ENCODE measurements around the gene YAE1. TPM values are rescaled to one million over a fixed set of nuclear protein-coding genes. Genes with fewer than 3 reads are reported as not detected.
A peak's percentile ranks its signal among the peaks of the same experiment; 100 is the strongest.

The YAE1 gene
- total and polyA plus RNA-seq, 2 experiments from 2014 or later = 30.5 to 107 TPM

- no peak overlapping the region for H3K27ac ChIP-seq (ENCODE audit: low read depth)
- Mint-ChIP-seq H3K27me3 (ENCODE audit: insufficient read depth, low read depth, poor library complexity) (no peaks in the 10 kb centered on the region), H3K9me3 (no peaks in the 10 kb centered on the region), H3K4me1 (peaks cover 12% of the 10 kb centered on the region), H3K36me3 (ENCODE audit: low read depth) (no peaks in the 10 kb centered on the region; the same call in 2 of the 3 replicates), H3K4me3 (no peak overlapping the region), H3K27ac (no peak overlapping the region)
- H4K20me1 ChIP-seq (replicated peaks; ENCODE audit: insufficient read depth) = no peaks in the 10 kb centered on the region
- H3K4me1 ChIP-seq (ENCODE audit: insufficient read depth) = peaks cover 10% of the 10 kb centered on the region; the same call in 1 of the 2 replicates
- H3K27me3 ChIP-seq (ENCODE audit: insufficient read depth) = no peaks in the 10 kb centered on the region
- TF ChIP-seq REST (IDR thresholded peaks at IDR 0.05; ENCODE audit: unreplicated experiment) = no peak
- no peak for TF ChIP-seq ETS1 (IDR thresholded peaks at IDR 0.05)
- TF ChIP-seq ZNF331 (CRISPR knock-in tag; IDR thresholded peaks at IDR 0.05; ENCODE audit: low read depth) = no peak
- no peak for TF ChIP-seq CREB1 (CRISPR knock-in tag; IDR thresholded peaks at IDR 0.05; ENCODE audit: low read depth)
- TF ChIP-seq EZH2 (IDR thresholded peaks at IDR 0.05; ENCODE audit: low read depth, unreplicated experiment) = no peak
- TF ChIP-seq ZNF462 (CRISPR knock-in tag; IDR thresholded peaks at IDR 0.05) = no peak
- TF ChIP-seq NANOG (IDR thresholded peaks at IDR 0.05; ENCODE audit: borderline replicate concordance) = no peak
- no peak for TF ChIP-seq POLR2AphosphoS5 (IDR thresholded peaks at IDR 0.05; ENCODE audit: low read depth)
- no peaks in the 10 kb centered on the region for H3K79me2 ChIP-seq (replicated peaks; ENCODE audit: insufficient read depth)
- no peaks in the 10 kb centered on the region for H3K9me2 ChIP-seq (ENCODE audit: insufficient read depth)
- DNase-seq (ENCODE audit: low spot score) (peak; percentile 37), ATAC-seq (peak; percentile 60)
- no peak overlapping the region for H2AFZ ChIP-seq
- no peaks in the 10 kb centered on the region for H3K36me3 ChIP-seq (ENCODE audit: insufficient read depth)
- no peak overlapping the region for H3K4me2 ChIP-seq
- H3K4me3 ChIP-seq = no peak overlapping the region
- no peaks in the 10 kb centered on the region for H3F3A ChIP-seq (replicated peaks; ENCODE audit: low read depth)
These were observed 5.2 kb upstream of the YAE1 start for GRCh38 chr7:39560997-39561396.

Measured in GM23338 (cell line).